Fibroblast of skin of right quadriceps (primary cell): ENCODE results near the gene LMO2.

ENCODE experiments used
- DNase-seq: peaks from one replicate; pipeline ENCODE4 v3.0.0-alpha.2; 2013

Gene LMO2

DNA sequence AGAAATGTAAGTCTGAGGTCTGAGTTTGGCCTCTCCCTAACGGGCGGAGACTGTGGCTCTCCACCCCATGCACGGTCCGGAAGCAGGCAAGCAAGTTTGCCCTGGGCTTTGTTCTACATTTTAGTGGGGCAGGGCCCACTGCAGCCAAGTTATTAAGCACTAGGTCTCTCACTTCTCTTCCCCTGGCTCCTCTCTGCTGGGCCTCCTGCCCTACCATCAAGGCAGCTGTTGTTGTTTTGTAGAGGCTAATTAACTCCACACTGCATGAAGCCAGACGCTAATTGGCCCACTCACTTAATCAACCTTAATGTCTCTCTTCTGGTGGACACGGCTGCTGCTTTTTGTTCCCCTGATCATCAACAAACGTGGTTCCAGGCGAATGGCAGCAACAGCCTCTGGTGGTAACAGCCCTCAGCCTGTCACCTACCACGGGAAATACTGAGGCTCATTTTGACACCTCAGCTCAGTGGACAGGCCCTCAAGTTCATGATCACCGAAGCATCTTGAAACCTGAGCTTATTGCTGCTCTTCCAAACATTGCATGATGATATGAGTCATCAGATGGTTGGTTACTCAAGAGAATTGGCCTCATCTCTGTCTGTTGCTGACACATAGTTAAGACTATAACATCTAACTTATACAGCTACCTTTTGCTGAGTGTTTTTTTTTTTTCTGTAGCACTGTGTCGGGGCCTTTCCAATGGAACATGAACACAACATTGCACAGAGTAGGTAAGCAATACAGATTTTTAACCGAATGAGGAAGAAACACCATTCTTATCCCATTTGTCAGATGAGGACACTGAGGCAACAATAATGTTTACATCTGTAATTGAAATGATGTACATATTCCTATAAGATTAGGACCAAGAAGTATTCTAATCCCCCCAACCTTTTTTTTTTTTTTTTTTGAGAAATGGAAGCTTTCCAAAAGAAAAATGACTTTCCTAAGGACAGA is 20.8 kb upstream of the LMO2 start:
- peak; percentile 93 for DNase-seq

- DNase-seq = no peak
Observed at GRCh38 chr11:33910958-33911339, 19.1 kb upstream of the LMO2 start.

- peak; percentile 76 for DNase-seq
Observed at GRCh38 chr11:33910296-33910957, 18.6 kb upstream of the LMO2 start.

- DNase-seq = no peak
Observed at GRCh38 chr11:33909552-33909951, 17.7 kb upstream of the LMO2 start.

GRCh38 chr11:33909150-33909549 is 17.3 kb upstream of the LMO2 start:
- DNase-seq = no peak

GRCh38 chr11:33907421-33907820 is 15.5 kb upstream of the LMO2 start:
- no peak for DNase-seq

DNA sequence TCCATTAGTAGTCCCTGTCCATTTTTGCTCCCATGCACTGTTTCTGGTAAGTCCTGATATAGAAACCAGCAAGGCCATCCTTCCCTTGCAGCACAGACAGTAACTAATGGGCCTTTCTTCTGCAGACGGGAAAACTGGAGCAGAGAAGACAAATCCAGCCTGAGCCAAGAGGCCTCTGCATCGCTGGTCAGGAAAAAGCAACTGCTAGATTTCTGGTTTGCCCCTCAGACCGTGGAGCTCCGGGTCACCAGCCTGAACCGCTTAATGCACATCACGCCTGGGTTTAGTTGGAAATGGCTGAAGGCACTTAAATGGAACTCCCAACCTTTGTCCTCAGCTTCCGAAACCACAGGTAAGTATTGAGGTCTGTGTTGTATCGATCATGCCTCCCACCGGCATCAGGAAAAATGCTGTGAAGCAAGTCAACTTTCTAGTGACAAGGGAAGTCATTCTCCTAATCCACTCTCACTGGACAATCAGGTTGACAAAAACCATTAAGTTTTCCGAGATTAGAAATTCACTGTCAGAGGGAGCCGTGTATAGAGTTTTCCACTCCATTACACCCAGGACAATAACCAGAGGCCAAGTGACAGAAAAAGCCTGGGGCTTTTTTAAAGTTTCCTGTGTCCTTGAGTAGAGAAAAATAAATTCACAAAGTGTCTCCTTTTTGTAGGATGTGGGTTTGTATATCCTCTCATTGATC is 14.8 kb upstream of the LMO2 start:
- DNase-seq = no peak

DNA sequence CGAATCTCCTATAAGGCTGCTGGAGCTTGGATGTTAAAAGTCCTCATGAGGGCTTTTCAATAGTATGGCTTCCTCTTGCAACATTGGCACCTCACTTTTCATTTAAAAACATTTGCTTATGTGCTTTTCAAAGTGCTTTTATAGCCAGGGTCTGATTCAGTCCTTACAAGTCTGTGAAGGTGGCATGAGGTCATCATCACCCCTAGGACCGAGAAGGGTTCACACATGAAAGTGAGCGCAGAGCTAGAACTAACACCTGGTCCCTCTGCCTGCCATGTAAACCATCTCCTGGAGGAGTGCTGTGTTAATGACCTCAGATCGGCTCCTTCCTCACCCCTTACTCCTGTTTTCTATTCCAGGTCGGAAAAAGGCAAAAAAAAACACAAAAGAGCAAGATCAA is 12.2 kb upstream of the LMO2 start:
- DNase-seq = no peak

- DNase-seq = no peak
Observed at GRCh38 chr11:33900159-33900840, 8.4 kb upstream of the LMO2 start.

- DNase-seq = peak; percentile 83
Observed at GRCh38 chr11:33899400-33900037, 7.6 kb upstream of the LMO2 start.

DNA sequence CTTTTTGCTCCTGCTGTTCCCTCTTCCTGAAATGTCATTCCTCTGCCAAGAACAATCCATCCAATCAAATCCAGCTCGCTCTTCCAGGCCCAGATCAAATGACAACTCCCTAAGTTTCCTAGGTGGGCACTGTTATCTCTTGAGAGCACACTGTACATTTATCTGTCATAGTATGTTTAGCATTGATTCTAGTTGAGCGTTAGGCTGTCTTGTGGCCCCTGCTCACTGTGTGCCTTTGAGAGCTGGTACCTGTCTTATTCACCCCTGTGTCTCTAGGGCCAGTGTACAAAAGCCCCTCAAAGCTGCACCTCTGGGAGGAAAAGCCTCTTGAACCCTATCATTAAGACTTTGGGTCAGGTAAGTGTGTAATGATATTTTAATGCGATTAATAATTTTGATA is 7.1 kb upstream of the LMO2 start:
- DNase-seq = no peak

DNA sequence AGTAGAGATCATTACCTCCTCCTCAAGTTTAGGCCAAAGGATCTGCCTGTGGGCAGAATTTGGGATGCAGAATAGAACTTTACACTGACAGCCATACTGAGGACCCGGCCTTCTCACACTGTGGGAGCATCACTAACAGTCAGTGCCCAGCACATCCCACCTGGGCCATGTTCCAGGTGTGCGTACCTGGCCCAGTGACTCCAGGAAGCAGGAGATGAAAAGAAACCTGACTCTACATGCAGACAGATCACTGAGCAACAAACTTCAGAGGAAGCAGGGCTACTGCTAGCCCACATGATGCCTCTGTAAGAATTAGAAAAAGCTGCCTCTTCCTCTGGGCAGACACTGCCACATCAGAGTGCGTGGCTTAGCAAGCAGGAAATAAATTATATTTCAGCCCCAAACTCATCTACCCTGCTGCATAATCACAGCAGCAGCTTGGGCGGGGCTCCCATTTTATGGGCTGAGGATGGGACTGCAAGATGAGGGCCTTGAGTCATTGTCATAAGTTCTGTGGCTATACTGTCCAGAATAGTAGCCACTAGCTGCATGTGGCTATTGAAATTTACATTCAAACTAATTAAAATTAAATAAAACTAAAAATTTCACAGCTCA is 6.0 kb upstream of the LMO2 start:
- DNase-seq = no peak

DNA sequence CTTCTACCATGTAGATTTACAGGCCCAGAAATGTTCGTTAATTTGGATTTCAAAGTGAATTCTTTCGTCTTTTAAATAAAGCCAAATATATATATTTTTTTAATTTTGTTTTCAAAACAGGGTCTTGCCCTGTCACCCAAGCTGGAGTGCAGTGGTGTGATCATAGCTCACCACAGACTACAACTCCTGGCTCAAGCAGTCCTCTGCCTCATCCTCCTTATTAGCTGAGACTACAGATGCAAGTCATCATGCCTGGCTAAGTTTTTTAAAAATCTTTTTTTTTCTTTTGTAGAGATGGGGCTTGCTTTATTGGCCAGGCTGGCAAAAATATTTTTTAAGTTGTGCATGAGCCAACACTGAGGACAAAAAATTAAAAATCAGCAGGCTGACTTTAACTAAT is 5.0 kb upstream of the LMO2 start:
- no peak for DNase-seq

- no peak for DNase-seq
Observed at GRCh38 chr11:33895752-33896137, 3.9 kb upstream of the LMO2 start.

DNA sequence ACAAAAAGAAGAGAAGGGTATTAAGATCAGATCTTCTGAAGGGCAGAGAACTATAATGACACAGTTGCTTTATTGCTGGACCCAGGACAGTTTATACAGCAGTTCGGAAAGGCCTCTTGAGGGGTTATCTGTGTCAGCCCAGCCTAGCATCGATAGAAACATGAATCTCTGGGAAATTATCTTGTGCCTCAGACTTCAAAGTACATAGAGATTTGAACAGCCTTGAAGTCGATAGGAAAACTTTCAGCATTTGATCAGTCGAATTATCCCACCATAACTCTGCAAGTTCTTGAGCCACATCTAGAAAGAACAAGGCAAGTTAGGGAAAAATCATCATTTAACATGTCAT is 2.5 kb upstream of the LMO2 start:
- DNase-seq = no peak

DNA sequence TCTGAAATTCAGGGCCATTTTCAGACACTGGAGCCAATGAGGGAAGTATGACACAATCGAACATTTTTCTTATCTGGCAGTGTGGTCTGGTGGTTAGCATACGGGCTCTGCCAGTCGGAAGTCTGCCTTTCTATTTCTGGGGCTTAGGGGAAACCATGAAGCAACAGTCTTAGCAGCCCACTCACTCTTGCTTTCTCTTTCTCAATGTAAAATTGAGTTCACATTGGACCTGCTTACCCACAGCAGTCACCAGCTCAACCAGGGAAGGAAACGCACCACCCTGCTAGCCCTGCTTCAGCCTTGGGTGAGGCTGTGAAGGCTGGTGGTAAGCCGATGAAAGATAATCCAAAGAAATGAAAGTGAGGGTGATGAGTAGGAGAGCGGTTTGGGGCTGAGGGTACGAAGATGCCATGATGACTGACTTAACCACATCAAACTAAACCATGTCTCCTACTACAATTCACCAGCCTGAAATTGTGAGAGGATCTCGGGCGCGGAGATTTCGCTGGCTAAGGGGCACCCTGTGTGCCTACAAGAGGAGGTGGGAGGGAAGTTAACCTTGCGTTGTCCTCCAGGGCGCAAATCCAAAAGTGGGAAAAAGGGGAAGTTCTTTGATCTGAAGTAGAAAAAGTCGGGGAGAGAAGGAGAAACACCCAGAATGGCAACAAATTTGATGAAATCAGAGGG is 2.0 kb upstream of the LMO2 start:
- DNase-seq = no peak

DNA sequence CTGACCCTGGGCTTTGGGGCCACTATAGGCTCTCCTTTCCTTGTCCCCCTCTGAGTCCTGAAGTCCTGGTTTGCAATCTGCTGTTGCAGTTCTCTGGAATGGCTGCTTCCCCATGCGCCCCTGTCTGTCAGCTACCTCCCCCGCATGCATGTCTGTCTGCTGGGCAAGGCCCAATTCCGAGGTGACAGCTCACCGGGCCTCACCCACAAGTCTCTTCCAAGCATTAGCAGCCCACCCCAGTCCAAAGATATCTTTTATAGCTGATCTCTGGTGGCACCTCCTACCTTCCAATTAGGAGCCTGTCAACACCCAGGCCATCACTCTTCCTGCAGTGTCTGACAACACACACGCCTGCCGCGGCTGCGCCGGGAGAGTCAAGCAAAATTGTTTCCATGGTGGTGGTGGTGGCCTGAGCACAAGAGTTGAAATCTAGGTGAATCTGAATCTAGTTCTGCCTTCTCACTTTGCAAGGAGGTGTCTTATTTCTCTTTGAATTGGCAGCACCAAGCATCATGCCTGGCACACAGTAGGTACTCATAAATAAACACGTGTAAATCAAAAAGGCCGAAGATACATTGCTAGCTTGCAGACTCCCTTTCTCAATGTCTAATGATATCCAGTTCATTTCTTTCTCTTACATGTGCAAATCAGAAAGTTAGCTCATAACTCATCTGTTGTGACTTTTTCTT is 1.2 kb upstream of the LMO2 start:
- no peak for DNase-seq

GRCh38 chr11:33889821-33890378 is 2.0 kb downstream of the LMO2 start:
- no peak for DNase-seq

GRCh38 chr11:33889296-33889695 is 2.6 kb downstream of the LMO2 start:
- no peak for DNase-seq

DNA sequence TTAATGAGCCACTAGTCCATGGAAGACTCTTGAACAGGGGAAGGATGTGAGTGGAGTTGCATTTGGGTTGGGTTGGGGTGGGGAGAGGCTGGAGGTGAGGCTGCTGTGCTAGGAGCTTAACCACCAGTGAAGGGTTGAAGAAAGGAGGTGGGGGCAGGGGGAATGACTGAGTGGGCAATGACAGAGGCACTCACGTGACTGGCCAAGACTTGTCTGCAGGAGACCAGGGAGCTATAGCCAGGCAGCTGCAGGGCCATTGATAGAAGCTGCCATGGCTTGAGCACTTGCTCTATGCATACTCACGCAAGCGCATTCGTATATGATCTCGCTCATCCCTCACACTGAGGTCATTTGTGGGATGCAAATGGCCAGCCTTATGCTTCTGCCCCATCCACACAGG is 4.0 kb downstream of the LMO2 start:
- DNase-seq = no peak
